ENCODE measurements around the gene CCDC177. TPM values are rescaled to one million over a fixed set of nuclear protein-coding genes. Genes with fewer than 3 reads are reported as not detected.
"Not testable (repeated sequence)": the region's sequence is repeated elsewhere in the genome, so short reads cannot be mapped to it uniquely, and the experiment has no call there.

Gene CCDC177
- total RNA-seq, 1 experiment from 2014 or later, result not detected

GRCh38 chr14:69610874-69611171, 36.2 kb upstream of the CCDC177 start:
- Histone ChIP-seq H2AFZ (ENCODE audit: low read length) (peak overlapping the region; percentile 74), H3K4me2 (ENCODE audit: low read depth, low read length, poor library complexity, severe bottlenecking) (peak overlapping the region; percentile 96), H3K79me2 (ENCODE audit: low read length) (peaks cover 31% of the 10 kb centered on the region), H3K4me1 (ENCODE audit: low read length) (peaks cover 53% of the 10 kb centered on the region), H3K9ac (ENCODE audit: low read length) (peak overlapping the region; percentile 79), H3K9me3 (ENCODE audit: low read length) (no peaks in the 10 kb centered on the region), H4K20me1 (ENCODE audit: insufficient read depth, low read depth, low read length) (no peaks in the 10 kb centered on the region), H3K36me3 (ENCODE audit: insufficient read depth, low read length) (0 out of 2 replicates have a peak, but pooled peaks cover 3% of the 10 kb centered on the region), H3K27me3 (ENCODE audit: low read length) (no peaks in the 10 kb centered on the region), H3K4me3 (ENCODE audit: low read length) (peak overlapping the region; percentile 79), H3K9me2 (replicated peaks; ENCODE audit: insufficient read depth, low read length) (no peaks in the 10 kb centered on the region), H3K27ac (ENCODE audit: low read length) (peak overlapping the region; percentile 69)
- no peak for DNase-seq

DNA sequence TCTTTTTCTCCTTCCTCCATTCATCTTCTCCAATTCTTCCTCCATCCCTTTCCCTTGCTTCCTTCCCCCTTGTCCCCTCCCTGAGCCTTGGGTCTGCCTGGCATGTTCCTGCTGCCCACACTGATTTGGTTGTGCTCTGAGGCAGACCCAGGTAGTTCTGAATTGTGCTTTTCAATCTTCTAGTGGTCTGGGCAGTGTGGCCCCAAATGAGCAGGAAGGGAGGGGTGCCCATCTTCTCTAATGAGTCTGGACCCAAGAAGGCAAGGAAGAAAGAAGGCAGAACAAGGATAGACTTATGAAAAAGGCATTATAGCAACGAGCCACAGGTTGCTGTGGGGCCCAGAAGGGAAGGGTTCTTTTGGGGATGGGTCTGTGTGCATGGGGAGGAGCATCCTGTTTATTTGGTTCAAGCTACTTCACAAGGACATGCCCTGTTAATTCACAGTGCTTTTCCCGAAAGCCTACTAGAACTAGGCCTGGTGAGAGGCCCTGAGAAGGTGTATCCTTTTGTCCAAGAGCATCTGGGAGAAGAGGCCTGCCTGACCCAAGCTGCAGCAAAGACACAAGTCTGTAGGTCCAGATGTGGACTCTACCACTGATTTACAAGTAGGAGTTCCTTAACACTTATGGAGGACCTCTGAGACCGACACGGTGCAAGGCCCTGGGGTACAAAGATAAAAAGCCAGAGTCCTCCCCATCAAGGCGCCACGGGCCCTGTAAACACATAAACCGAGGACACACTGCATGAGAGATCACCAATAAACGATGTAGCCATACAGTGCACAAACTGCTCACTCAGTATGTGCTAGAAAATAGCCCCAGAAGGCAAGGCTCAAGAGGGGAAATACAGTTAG, 35.6 kb upstream of the CCDC177 start:
- no peaks in the 10 kb centered on the region for H4K20me1 ChIP-seq (ENCODE audit: insufficient read depth, low read depth, low read length)
- H3K27me3 ChIP-seq (ENCODE audit: low read length), result no peaks in the 10 kb centered on the region
- peak overlapping the region; percentile 79 for H3K9ac ChIP-seq (ENCODE audit: low read length)
- H3K9me3 ChIP-seq (ENCODE audit: low read length), result no peaks in the 10 kb centered on the region
- H3K36me3 ChIP-seq (ENCODE audit: insufficient read depth, low read length), result 0 out of 2 replicates have a peak, but pooled peaks cover 3% of the 10 kb centered on the region
- H3K27ac ChIP-seq (ENCODE audit: low read length), result peak overlapping the region; percentile 69
- DNase-seq, result peak; percentile 42
- no peaks in the 10 kb centered on the region for H3K9me2 ChIP-seq (replicated peaks; ENCODE audit: insufficient read depth, low read length)
- H3K79me2 ChIP-seq (ENCODE audit: low read length), result peaks cover 28% of the 10 kb centered on the region
- peaks cover 47% of the 10 kb centered on the region for H3K4me1 ChIP-seq (ENCODE audit: low read length)
- peak overlapping the region; percentile 96 for H3K4me2 ChIP-seq (ENCODE audit: low read depth, low read length, poor library complexity, severe bottlenecking)
- H2AFZ ChIP-seq (ENCODE audit: low read length), result peak overlapping the region; percentile 74
- peak overlapping the region; percentile 79 for H3K4me3 ChIP-seq (ENCODE audit: low read length)

DNA sequence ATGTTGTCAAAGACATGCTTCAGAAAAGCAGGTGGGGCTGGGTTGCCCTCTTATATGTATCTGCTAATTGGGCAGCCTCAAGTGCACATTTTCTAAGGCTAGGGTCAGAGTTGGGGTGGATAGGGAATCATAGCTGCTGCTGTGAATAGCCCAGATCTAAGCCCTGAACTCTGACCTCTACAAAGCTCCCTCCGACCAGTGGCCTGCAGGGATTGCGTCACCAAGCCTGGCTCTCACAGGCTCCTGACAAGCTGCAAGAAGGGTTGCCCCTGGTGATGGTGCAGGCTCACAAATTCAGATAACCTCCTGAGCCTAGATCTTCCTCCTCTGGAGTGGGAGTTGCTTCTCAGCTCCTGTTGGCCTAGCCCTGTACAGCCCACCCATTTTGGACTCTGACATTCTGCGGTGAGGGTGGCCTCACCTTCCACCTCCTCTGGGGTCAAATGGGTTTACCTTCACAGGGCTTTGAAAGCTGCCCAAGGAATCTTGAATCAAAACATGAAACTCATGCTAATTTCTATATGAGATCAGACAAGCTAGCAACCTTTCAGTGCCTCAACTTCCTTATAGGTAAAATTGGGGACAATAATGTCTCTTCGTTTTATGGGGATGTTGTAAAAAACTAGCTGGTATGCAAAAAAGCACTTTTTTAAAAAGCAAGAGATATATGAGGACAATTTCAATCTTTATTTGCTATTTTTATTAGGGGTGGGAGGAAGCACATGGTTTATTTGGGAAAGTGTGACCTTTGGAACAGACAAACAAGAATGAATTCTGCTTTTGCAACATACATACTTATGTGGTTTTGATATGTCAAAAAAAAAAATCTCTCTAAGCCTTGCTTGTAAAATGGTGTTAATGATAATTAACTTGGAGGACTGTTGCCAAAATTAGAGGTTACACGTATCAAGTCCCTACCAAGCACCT, 31.9 kb upstream of the CCDC177 start:
- Histone ChIP-seq H4K20me1 (ENCODE audit: insufficient read depth, low read depth, low read length) (no peaks in the 10 kb centered on the region), H3K27ac (ENCODE audit: low read length) (no peak overlapping the region), H2AFZ (ENCODE audit: low read length) (no peak overlapping the region), H3K9me2 (replicated peaks; ENCODE audit: insufficient read depth, low read length) (no peaks in the 10 kb centered on the region), H3K79me2 (ENCODE audit: low read length) (no peaks in the 10 kb centered on the region), H3K4me2 (ENCODE audit: low read depth, low read length, poor library complexity, severe bottlenecking) (no peak overlapping the region), H3K36me3 (ENCODE audit: insufficient read depth, low read length) (no peaks in the 10 kb centered on the region), H3K4me3 (ENCODE audit: low read length) (no peak overlapping the region), H3K9me3 (ENCODE audit: low read length) (no peaks in the 10 kb centered on the region), H3K9ac (ENCODE audit: low read length) (no peak overlapping the region), H3K27me3 (ENCODE audit: low read length) (no peaks in the 10 kb centered on the region), H3K4me1 (ENCODE audit: low read length) (peaks cover 23% of the 10 kb centered on the region)
- no peak for DNase-seq

GRCh38 chr14:69605738-69606137, 31.1 kb upstream of the CCDC177 start:
- Histone ChIP-seq H3K36me3 (ENCODE audit: insufficient read depth, low read length) (no peaks in the 10 kb centered on the region), H4K20me1 (ENCODE audit: insufficient read depth, low read depth, low read length) (no peaks in the 10 kb centered on the region), H3K9me3 (ENCODE audit: low read length) (no peaks in the 10 kb centered on the region), H3K4me1 (ENCODE audit: low read length) (peaks cover 19% of the 10 kb centered on the region), H3K9me2 (replicated peaks; ENCODE audit: insufficient read depth, low read length) (no peaks in the 10 kb centered on the region), H3K9ac (ENCODE audit: low read length) (no peak overlapping the region), H3K4me3 (ENCODE audit: low read length) (no peak overlapping the region), H3K27ac (ENCODE audit: low read length) (no peak overlapping the region), H3K4me2 (ENCODE audit: low read depth, low read length, poor library complexity, severe bottlenecking) (no peak overlapping the region), H2AFZ (ENCODE audit: low read length) (no peak overlapping the region), H3K79me2 (ENCODE audit: low read length) (no peaks in the 10 kb centered on the region), H3K27me3 (ENCODE audit: low read length) (no peaks in the 10 kb centered on the region)
- DNase-seq, result no peak

- Histone ChIP-seq H3K27me3 (ENCODE audit: low read length) (no peaks in the 10 kb centered on the region), H3K9ac (ENCODE audit: low read length) (no peak overlapping the region), H2AFZ (ENCODE audit: low read length) (peak overlapping the region; percentile 23; the same call in 1 of the 2 replicates), H3K9me2 (replicated peaks; ENCODE audit: insufficient read depth, low read length) (no peaks in the 10 kb centered on the region), H3K27ac (ENCODE audit: low read length) (no peak overlapping the region), H4K20me1 (ENCODE audit: insufficient read depth, low read depth, low read length) (no peaks in the 10 kb centered on the region), H3K9me3 (ENCODE audit: low read length) (no peaks in the 10 kb centered on the region), H3K4me1 (ENCODE audit: low read length) (peaks cover 4% of the 10 kb centered on the region), H3K36me3 (ENCODE audit: insufficient read depth, low read length) (no peaks in the 10 kb centered on the region), H3K4me3 (ENCODE audit: low read length) (no peak overlapping the region), H3K4me2 (ENCODE audit: low read depth, low read length, poor library complexity, severe bottlenecking) (no peak overlapping the region), H3K79me2 (ENCODE audit: low read length) (no peaks in the 10 kb centered on the region)
- no peak for DNase-seq
These were observed 25.7 kb upstream of the CCDC177 start for GRCh38 chr14:69600304-69600891.

DNA sequence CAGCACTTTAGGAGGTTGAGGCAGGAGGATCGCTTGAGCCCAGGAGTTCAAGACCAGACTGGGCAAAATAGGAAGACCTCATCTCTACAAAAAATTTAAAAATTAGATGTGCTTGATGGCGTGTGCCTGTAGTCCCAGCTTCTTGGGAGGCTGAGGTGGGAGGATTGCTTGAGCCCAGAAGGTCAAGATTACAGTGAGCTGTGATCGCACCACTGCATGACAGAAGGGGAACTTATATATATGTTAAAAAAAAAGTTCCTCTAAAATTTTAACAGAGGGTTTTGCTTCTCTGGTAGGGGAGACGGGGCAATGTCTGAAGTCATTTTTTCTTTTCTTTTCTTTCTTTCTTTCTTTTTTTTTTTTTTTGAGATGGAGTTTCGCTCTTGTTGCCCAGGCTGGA, 24.8 kb upstream of the CCDC177 start:
- not testable (repeated sequence) for H3K9ac ChIP-seq (ENCODE audit: low read length); H3K36me3 ChIP-seq (ENCODE audit: insufficient read depth, low read length); H3K4me1 ChIP-seq (ENCODE audit: low read length); H2AFZ ChIP-seq (ENCODE audit: low read length); DNase-seq; H3K9me2 ChIP-seq (replicated peaks; ENCODE audit: insufficient read depth, low read length); H3K79me2 ChIP-seq (ENCODE audit: low read length); H3K27me3 ChIP-seq (ENCODE audit: low read length); H3K4me3 ChIP-seq (ENCODE audit: low read length); H3K4me2 ChIP-seq (ENCODE audit: low read depth, low read length, poor library complexity, severe bottlenecking); H4K20me1 ChIP-seq (ENCODE audit: insufficient read depth, low read depth, low read length); H3K9me3 ChIP-seq (ENCODE audit: low read length); H3K27ac ChIP-seq (ENCODE audit: low read length)

- H3K9me2 ChIP-seq (replicated peaks; ENCODE audit: insufficient read depth, low read length), result no peaks in the 10 kb centered on the region
- H3K4me3 ChIP-seq (ENCODE audit: low read length), result no peak overlapping the region
- no peak overlapping the region for H2AFZ ChIP-seq (ENCODE audit: low read length)
- H4K20me1 ChIP-seq (ENCODE audit: insufficient read depth, low read depth, low read length), result no peaks in the 10 kb centered on the region
- no peak overlapping the region for H3K27ac ChIP-seq (ENCODE audit: low read length)
- peaks cover 7% of the 10 kb centered on the region for H3K4me1 ChIP-seq (ENCODE audit: low read length)
- no peak overlapping the region for H3K9ac ChIP-seq (ENCODE audit: low read length)
- no peaks in the 10 kb centered on the region for H3K9me3 ChIP-seq (ENCODE audit: low read length)
- no peaks in the 10 kb centered on the region for H3K36me3 ChIP-seq (ENCODE audit: insufficient read depth, low read length)
- no peaks in the 10 kb centered on the region for H3K79me2 ChIP-seq (ENCODE audit: low read length)
- no peak for DNase-seq
- H3K27me3 ChIP-seq (ENCODE audit: low read length), result no peaks in the 10 kb centered on the region
- no peak overlapping the region for H3K4me2 ChIP-seq (ENCODE audit: low read depth, low read length, poor library complexity, severe bottlenecking)
These were observed 20.7 kb upstream of the CCDC177 start for GRCh38 chr14:69595336-69595735.

GRCh38 chr14:69594846-69595245, 20.2 kb upstream of the CCDC177 start:
- Histone ChIP-seq H3K4me3 (ENCODE audit: low read length) (no peak overlapping the region), H3K27me3 (ENCODE audit: low read length) (no peaks in the 10 kb centered on the region), H3K9me3 (ENCODE audit: low read length) (no peaks in the 10 kb centered on the region), H3K9me2 (replicated peaks; ENCODE audit: insufficient read depth, low read length) (no peaks in the 10 kb centered on the region), H3K27ac (ENCODE audit: low read length) (no peak overlapping the region), H3K79me2 (ENCODE audit: low read length) (no peaks in the 10 kb centered on the region), H3K4me2 (ENCODE audit: low read depth, low read length, poor library complexity, severe bottlenecking) (no peak overlapping the region), H3K36me3 (ENCODE audit: insufficient read depth, low read length) (no peaks in the 10 kb centered on the region), H3K4me1 (ENCODE audit: low read length) (peaks cover 7% of the 10 kb centered on the region), H4K20me1 (ENCODE audit: insufficient read depth, low read depth, low read length) (no peaks in the 10 kb centered on the region), H3K9ac (ENCODE audit: low read length) (no peak overlapping the region), H2AFZ (ENCODE audit: low read length) (no peak overlapping the region)
- DNase-seq, result no peak
